OCI-LY1 (cell line): ENCODE data around the gene NPC2.

Source experiments
- EZH2 ChIP-seq: fragments of 200-600 bp; sonication (generic), shearing (Covaris generic); IDR thresholded peaks from 2 replicates; pipeline ENCODE4 v1.8.0; 2017; ENCODE audit warnings: borderline replicate concordance, mixed run types, mild to moderate bottlenecking, antibody characterized with exemption, low read length, moderate library complexity, mixed read lengths
- TF ChIP-seq, protein P1 (sequence below): fragments of 200-600 bp; sonication (generic), shearing (Covaris generic); IDR thresholded peaks from 2 replicates; pipeline ENCODE4 v1.5.1; 2017; ENCODE audit warnings: mild to moderate bottlenecking, antibody characterized with exemption, low read length, moderate library complexity, mixed read lengths

DNA sequence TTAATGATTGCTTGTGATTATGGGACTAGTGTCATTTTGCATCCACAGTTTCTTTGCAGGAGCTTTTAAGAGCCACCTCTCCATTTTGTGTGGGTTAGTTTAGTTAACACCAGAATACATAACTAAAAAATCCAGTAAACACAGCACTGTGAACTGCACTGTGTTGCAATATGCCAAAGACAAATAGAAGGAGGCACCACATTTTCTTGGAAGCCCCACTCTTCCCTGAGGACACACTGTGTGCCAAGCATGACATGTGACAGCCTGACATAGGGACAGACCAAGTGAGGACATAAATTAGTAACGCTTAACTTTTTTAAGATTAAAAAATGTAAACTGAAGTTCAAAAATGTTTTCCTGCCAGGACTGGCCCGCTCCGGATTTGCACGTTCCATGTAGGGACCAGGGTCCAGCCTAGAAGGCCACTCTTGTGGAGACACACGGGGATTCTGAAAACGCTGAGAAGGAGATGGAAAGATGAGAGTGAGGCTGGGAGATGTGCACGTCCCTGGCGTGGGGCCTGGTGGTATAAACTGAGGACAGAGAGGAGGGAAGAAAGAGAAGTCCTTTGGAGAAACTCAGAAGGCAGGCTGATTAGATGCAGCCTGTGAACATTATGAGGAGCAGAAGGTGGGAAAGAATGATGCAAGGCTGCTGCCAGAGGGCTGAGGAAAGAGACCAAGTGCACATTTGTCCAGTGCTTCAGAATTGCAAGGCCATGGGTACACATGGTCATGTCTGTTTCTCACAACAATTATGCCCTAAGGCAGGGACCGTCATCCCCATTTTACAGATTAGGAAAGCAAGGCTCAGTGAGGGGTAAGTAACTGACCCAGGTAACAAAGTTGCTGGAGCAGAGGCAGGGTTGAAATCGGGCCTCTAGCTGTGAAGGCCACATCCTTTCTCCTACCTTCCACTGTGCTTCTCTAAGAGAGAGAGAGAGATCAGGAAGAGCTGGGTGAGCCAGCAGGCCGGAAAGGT is 45.6 kb upstream of the NPC2 start:
- TF ChIP-seq, protein P1, sequence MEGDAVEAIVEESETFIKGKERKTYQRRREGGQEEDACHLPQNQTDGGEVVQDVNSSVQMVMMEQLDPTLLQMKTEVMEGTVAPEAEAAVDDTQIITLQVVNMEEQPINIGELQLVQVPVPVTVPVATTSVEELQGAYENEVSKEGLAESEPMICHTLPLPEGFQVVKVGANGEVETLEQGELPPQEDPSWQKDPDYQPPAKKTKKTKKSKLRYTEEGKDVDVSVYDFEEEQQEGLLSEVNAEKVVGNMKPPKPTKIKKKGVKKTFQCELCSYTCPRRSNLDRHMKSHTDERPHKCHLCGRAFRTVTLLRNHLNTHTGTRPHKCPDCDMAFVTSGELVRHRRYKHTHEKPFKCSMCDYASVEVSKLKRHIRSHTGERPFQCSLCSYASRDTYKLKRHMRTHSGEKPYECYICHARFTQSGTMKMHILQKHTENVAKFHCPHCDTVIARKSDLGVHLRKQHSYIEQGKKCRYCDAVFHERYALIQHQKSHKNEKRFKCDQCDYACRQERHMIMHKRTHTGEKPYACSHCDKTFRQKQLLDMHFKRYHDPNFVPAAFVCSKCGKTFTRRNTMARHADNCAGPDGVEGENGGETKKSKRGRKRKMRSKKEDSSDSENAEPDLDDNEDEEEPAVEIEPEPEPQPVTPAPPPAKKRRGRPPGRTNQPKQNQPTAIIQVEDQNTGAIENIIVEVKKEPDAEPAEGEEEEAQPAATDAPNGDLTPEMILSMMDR: no peak
- no peak for TF ChIP-seq EZH2
